Hepatocyte (in vitro differentiated cells): ENCODE results near the gene EGLN1. TPM values are rescaled to one million over a fixed set of nuclear protein-coding genes. Genes with fewer than 3 reads are reported as not detected.

Experiments
- DNase-seq: peaks from one replicate; pipeline ENCODE4 v3.0.0-alpha.2; 2016; ENCODE audit warnings: low spot score
- H2AFZ ChIP-seq: fragments of 200-600 bp; sonication (generic); 2 replicates; pipeline ENCODE4 v1.6.0; 2016; ENCODE audit warnings: antibody characterized with exemption, mild to moderate bottlenecking
- H3K27ac ChIP-seq: fragments of 200-600 bp; sonication (generic); 2 replicates; pipeline ENCODE4 v1.5.1; 2016; ENCODE audit warnings: mild to moderate bottlenecking
- H3K27me3 ChIP-seq: fragments of 200-600 bp; sonication (generic); 2 replicates; pipeline ENCODE4 v1.6.1; 2016
- H3K36me3 ChIP-seq: fragments of 200-600 bp; sonication (generic); replicated peaks from 2 replicates; pipeline ENCODE4 v1.5.1; 2016; ENCODE audit warnings: low read depth; ENCODE audit not compliant: insufficient read depth
- H3K4me1 ChIP-seq: fragments of 200-600 bp; sonication (generic); 2 replicates; pipeline ENCODE4 v1.5.1; 2016; ENCODE audit warnings: mild to moderate bottlenecking, moderate library complexity; ENCODE audit not compliant: insufficient read depth
- H3K4me2 ChIP-seq: fragments of 200-600 bp; sonication (generic); 2 replicates; pipeline ENCODE4 v1.6.0; 2016
- H3K4me3 ChIP-seq: fragments of 200-600 bp; sonication (generic); 2 replicates; pipeline ENCODE4 v1.5.1; 2016; ENCODE audit warnings: mild to moderate bottlenecking
- H3K79me2 ChIP-seq: fragments of 200-600 bp; sonication (generic); 2 replicates; pipeline ENCODE4 v1.6.0; 2017; ENCODE audit warnings: mild to moderate bottlenecking
- H3K9me2 ChIP-seq: fragments of 200-600 bp; sonication (generic); replicated peaks from 2 replicates; pipeline ENCODE4 v1.6.0; 2017; ENCODE audit warnings: mild to moderate bottlenecking; ENCODE audit not compliant: insufficient read depth
- H3K9me3 ChIP-seq: fragments of 200-600 bp; sonication (generic); 2 replicates; pipeline ENCODE4 v1.5.1; 2016; ENCODE audit warnings: low read depth, mild to moderate bottlenecking
- H4K20me1 ChIP-seq: fragments of 200-600 bp; sonication (generic); 2 replicates; pipeline ENCODE4 v1.6.0; 2016; ENCODE audit warnings: mild to moderate bottlenecking; ENCODE audit not compliant: insufficient read depth, poor library complexity, severe bottlenecking
- EZH2 ChIP-seq: fragments of 200-600 bp; sonication (generic); IDR thresholded peaks from 2 replicates; pipeline ENCODE4 v1.6.1; 2016; ENCODE audit warnings: antibody characterized with exemption, mild to moderate bottlenecking, borderline replicate concordance
- EZH2phosphoT487 ChIP-seq: fragments of 200-600 bp; sonication (generic); IDR thresholded peaks from one replicate; pipeline ENCODE4 v1.6.1; 2018; ENCODE audit warnings: antibody characterized with exemption, mild to moderate bottlenecking, low read depth, moderate library complexity; ENCODE audit not compliant: unreplicated experiment, severe bottlenecking
- WGBS: methylation state at CpG from one replicate; pipeline ENCODE4 v1.1.6; 2016; ENCODE audit warnings: low lambda C conversion rate; ENCODE audit errors: missing lambda C conversion rate; 5-methylcytosine and 5-hydroxymethylcytosine counted together
- polyA plus RNA-seq: library from polyadenylated mRNA; unstranded; fragments of >200 nt; fragmentation: Nextera tagmentation; extraction: Ambion mirVana; gene quantifications from 2 replicates; pipeline ENCODE4 v1.2.1, GENCODE V29; 2016
- total RNA-seq: library from RNA; depleted of rRNA; stranded (reverse); fragments of >200 nt; gene quantifications from 2 replicates; pipeline ENCODE4 v1.2.3, GENCODE V29; 2014
- TF ChIP-seq, protein P1 (sequence below): fragments of 200-600 bp; sonication (generic); IDR thresholded peaks from 2 replicates; pipeline ENCODE4 v1.5.1; 2016; ENCODE audit warnings: antibody characterized with exemption, mild to moderate bottlenecking; ENCODE audit not compliant: poor library complexity

Gene EGLN1
- total and polyA plus RNA-seq, 2 experiments from 2014 or later, result 20.5 to 36.5 TPM

DNA sequence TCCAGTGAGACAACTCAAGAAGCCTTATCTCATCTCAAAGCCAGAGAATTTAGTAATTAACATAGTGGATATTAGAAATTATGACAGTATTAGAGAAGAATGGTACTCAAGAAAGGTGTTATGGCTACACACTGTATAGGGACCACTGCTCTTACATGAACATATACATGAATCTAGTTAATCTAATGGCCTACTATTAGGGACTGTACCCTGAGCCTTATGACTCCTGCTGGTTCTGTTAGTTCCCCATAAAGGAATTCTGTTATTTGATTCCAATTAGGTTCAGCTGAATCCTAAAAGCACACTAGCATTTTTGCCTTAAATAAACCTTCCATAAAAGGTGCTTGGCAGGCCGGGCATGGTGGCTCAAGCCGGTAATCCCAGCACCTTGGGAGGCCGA, 39.7 kb downstream of the EGLN1 start:
- peaks cover 93% of the 10 kb centered on the region for H3K79me2 ChIP-seq
- no peaks in the 10 kb centered on the region for H3K9me2 ChIP-seq
- TF ChIP-seq, protein P1, sequence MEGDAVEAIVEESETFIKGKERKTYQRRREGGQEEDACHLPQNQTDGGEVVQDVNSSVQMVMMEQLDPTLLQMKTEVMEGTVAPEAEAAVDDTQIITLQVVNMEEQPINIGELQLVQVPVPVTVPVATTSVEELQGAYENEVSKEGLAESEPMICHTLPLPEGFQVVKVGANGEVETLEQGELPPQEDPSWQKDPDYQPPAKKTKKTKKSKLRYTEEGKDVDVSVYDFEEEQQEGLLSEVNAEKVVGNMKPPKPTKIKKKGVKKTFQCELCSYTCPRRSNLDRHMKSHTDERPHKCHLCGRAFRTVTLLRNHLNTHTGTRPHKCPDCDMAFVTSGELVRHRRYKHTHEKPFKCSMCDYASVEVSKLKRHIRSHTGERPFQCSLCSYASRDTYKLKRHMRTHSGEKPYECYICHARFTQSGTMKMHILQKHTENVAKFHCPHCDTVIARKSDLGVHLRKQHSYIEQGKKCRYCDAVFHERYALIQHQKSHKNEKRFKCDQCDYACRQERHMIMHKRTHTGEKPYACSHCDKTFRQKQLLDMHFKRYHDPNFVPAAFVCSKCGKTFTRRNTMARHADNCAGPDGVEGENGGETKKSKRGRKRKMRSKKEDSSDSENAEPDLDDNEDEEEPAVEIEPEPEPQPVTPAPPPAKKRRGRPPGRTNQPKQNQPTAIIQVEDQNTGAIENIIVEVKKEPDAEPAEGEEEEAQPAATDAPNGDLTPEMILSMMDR, result no peak
- no peak for TF ChIP-seq EZH2phosphoT487
- no peak for TF ChIP-seq EZH2
- H3K27ac ChIP-seq, result no peak overlapping the region
- no peaks in the 10 kb centered on the region for H3K27me3 ChIP-seq
- H3K4me3 ChIP-seq, result no peak overlapping the region
- no peak for DNase-seq
- H3K4me1 ChIP-seq, result peaks cover 12% of the 10 kb centered on the region
- H3K4me2 ChIP-seq, result no peak overlapping the region
- H2AFZ ChIP-seq, result no peak overlapping the region
- no peaks in the 10 kb centered on the region for H3K36me3 ChIP-seq
- 97% methylated on average over 3 of the region's 3 CpGs for WGBS
- H4K20me1 ChIP-seq, result peaks cover 33% of the 10 kb centered on the region
- H3K9me3 ChIP-seq, result no peaks in the 10 kb centered on the region

DNA sequence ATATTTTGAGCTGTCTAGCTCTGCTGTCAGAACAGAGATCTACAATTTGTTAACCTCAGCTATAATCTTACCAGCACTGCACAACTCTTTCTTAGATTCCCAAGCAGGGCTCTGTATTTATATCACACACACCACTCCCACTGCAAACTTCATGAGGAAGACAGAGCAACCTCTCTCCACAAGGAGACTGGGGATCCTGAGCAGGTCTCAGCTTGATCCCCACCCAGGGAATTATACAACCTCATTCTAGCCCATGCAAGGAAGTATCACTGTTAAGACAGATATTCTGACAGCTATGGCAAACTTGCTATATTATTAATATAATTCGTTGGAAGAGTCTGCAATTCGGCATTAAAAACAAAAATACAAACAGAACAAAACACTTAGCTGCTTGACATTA, 40.4 kb downstream of the EGLN1 start:
- TF ChIP-seq EZH2phosphoT487, result no peak
- TF ChIP-seq, protein P1, result no peak
- TF ChIP-seq EZH2, result no peak
- H3K4me3 ChIP-seq, result no peak overlapping the region
- 92% methylated on average over 2 of the region's 2 CpGs for WGBS
- H3K4me2 ChIP-seq, result no peak overlapping the region
- peaks cover 12% of the 10 kb centered on the region for H3K4me1 ChIP-seq
- H3K9me3 ChIP-seq, result no peaks in the 10 kb centered on the region
- H4K20me1 ChIP-seq, result peaks cover 38% of the 10 kb centered on the region
- no peak overlapping the region for H3K27ac ChIP-seq
- no peak for DNase-seq
- H3K27me3 ChIP-seq, result no peaks in the 10 kb centered on the region
- no peak overlapping the region for H2AFZ ChIP-seq
- H3K36me3 ChIP-seq, result no peaks in the 10 kb centered on the region
- H3K79me2 ChIP-seq, result peaks cover 96% of the 10 kb centered on the region
- no peaks in the 10 kb centered on the region for H3K9me2 ChIP-seq

DNA sequence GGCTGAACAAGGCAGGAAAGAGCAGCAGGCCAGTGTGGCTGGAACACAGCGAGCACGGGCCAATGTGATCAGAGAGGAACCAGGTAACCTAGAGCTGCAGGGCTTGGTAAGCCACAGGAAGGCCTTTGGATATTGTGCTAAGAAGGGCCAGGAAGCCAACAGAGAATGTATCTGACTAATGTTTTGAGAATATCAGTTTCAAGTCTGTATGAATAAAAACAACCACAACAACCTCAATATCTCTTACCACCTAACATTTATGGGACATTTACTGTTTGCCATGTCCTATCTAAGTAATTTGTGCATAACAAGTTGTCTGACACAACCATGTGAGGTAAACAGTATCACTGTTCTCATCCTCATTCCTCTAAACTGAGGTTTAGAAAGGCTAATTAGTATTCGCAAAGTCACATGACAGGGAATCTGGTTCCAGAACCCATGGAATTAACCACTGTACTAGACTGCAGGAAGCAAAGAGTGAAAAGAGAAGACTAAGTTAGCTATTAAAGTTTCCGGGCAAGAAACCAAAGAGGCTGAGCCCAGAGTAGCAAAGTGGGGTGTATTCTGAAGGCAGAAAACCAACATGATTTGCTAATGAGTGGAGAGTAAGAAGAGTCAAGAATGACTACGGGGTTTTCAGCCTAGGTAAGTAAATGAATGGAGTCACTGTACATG, 45.1 kb downstream of the EGLN1 start:
- no peak overlapping the region for H3K27ac ChIP-seq
- DNase-seq, result no peak
- H2AFZ ChIP-seq, result no peak overlapping the region
- H3K9me3 ChIP-seq, result no peaks in the 10 kb centered on the region
- no peak overlapping the region for H3K4me3 ChIP-seq
- no peak overlapping the region for H3K4me2 ChIP-seq
- H4K20me1 ChIP-seq, result peaks cover 36% of the 10 kb centered on the region
- no peaks in the 10 kb centered on the region for H3K27me3 ChIP-seq
- H3K36me3 ChIP-seq, result no peaks in the 10 kb centered on the region
- peaks cover 90% of the 10 kb centered on the region for H3K79me2 ChIP-seq
- no peak for TF ChIP-seq EZH2phosphoT487
- TF ChIP-seq EZH2, result no peak
- TF ChIP-seq, protein P1, result no peak
- H3K4me1 ChIP-seq, result no peaks in the 10 kb centered on the region
- WGBS, result 91% methylated on average over 5 of the region's 5 CpGs
- no peaks in the 10 kb centered on the region for H3K9me2 ChIP-seq
